GM12873 (cell line): ENCODE measurements around the gene PTGIS.

Experiments used
- TF ChIP-seq, protein P1 (sequence below): IDR thresholded peaks from 2 replicates; pipeline ENCODE4 v1.5.1; 2012; ENCODE audit warnings: low read depth, mild to moderate bottlenecking, moderate library complexity, low read length, control low read depth; ENCODE audit not compliant: insufficient read depth; ENCODE audit errors: missing control alignments

The PTGIS gene

DNA sequence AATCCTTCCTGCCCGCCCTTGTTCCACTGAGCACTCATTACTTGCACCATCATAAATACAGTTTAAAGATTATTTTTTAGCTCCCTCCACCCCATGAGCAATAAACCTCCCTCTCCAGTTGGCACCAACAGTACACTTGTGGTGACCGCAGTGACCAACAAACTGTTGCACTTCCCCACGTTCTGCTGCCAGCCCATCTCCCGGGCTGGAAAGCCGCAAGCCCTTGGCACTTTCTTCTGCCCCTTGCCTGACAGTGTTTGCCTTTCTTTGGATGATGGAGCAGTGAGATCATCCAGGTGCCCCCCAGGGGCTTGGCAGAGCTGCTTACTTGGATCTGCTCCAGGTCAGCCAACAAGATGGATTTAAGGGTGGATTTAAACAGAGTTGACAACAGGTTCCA lies 107.0 kb downstream of the PTGIS start:
- TF ChIP-seq, protein P1, sequence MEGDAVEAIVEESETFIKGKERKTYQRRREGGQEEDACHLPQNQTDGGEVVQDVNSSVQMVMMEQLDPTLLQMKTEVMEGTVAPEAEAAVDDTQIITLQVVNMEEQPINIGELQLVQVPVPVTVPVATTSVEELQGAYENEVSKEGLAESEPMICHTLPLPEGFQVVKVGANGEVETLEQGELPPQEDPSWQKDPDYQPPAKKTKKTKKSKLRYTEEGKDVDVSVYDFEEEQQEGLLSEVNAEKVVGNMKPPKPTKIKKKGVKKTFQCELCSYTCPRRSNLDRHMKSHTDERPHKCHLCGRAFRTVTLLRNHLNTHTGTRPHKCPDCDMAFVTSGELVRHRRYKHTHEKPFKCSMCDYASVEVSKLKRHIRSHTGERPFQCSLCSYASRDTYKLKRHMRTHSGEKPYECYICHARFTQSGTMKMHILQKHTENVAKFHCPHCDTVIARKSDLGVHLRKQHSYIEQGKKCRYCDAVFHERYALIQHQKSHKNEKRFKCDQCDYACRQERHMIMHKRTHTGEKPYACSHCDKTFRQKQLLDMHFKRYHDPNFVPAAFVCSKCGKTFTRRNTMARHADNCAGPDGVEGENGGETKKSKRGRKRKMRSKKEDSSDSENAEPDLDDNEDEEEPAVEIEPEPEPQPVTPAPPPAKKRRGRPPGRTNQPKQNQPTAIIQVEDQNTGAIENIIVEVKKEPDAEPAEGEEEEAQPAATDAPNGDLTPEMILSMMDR: no peak

GRCh38 chr20:49460131-49460530 lies 107.8 kb downstream of the PTGIS start:
- TF ChIP-seq, protein P1: no peak

DNA sequence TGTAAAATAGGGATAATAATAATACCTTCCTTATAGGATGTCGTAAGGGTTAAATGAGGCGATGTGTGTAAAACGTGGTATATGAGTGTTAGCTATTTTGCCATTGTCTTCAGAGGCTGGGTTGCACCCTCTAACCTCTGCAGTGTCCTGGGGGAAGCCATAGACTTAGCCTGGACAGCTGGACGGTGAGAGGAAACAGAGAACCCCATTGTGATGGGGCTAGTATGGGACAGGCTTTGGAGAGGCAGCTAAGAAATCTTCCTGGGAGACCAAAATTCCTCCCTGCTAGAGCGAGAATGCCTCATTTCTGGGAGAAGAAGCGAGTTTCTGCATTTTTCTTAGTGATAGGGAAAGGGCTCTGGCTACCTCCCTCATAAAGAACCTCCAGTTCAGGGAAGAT lies 108.3 kb downstream of the PTGIS start:
- TF ChIP-seq, protein P1: no peak

- TF ChIP-seq, protein P1: no peak
Observed at GRCh38 chr20:49457444-49457843, 110.5 kb downstream of the PTGIS start.

DNA sequence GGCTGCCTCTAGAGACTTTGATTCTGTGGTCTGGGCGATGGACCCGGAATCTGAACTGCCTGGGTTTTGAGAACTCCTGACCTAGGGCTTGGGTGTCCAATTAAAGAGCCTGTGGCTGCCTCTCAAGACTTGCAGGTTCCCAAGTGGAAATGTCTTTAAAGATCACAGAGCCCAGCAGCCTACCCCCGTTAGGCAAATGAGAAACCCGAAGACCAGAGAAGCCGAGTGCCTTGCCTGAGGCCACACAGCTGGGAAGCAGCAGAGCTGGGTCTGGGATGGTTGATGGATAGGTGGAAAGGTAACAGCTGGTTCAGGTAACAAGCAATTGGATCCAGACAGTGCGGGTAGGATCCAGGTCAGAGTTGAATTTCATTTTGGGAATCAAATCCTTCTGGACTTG lies 111.3 kb downstream of the PTGIS start:
- TF ChIP-seq, protein P1: no peak

DNA sequence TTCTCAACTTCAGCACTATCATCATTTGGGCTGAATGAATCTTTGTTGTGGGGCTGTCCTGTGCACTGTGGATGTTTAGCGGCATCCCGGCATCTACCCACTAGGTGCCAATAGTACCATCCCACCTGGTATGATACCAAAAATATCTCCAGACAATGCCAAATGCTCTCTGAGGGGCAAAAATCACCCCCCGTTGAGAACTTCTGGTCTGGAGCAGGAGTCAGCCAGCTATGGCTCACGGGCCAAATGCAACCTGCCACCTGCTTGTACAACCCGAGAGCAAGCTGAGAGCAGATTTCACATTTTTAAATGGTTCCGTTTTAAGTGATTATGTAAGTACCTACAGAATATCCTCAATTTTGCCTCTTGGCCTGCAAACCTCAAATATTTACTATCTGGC lies 112.2 kb downstream of the PTGIS start:
- TF ChIP-seq, protein P1: no peak
